Central memory CD4-positive, alpha-beta T cell (primary cell): ENCODE data around the gene CHD9NB.
"Not testable (repeated sequence)": the region's sequence is repeated elsewhere in the genome, so short reads cannot be mapped to it uniquely, and the experiment has no call there.

Experiments
- DNase-seq: peaks from one replicate; pipeline ENCODE4 v3.0.0; 2022

Gene CHD9NB

GRCh38 chr16:53055541-53056391 is 3.1 kb upstream of the CHD9NB start:
- no peak for DNase-seq

GRCh38 chr16:53054670-53055485 is 2.2 kb upstream of the CHD9NB start, which contains the start of gene CHD9:
Gene CHD9, plus strand, starts transcription at chr16:53054991. Its CDS starts 101,099 bp downstream, at chr16:53156090.
- peak; percentile 72 for DNase-seq

GRCh38 chr16:53053967-53054669 is 1.4 kb upstream of the CHD9NB start:
- DNase-seq: no peak

- not testable (repeated sequence) for DNase-seq
Measured at GRCh38 chr16:53051255-53051654, 1.4 kb downstream of the CHD9NB start.

GRCh38 chr16:53048139-53048915 is 4.4 kb downstream of the CHD9NB start:
- DNase-seq: no peak

- DNase-seq: not testable (repeated sequence)
Measured at GRCh38 chr16:53047515-53047914, 5.2 kb downstream of the CHD9NB start.

GRCh38 chr16:53045341-53046220 is 7.1 kb downstream of the CHD9NB start:
- no peak for DNase-seq

- no peak for DNase-seq
Measured at GRCh38 chr16:53043986-53044601, 8.6 kb downstream of the CHD9NB start.

- DNase-seq: no peak
Measured at GRCh38 chr16:53043428-53043831, 9.3 kb downstream of the CHD9NB start.

GRCh38 chr16:53042235-53042701 is 10.4 kb downstream of the CHD9NB start:
- no peak for DNase-seq

- DNase-seq: no peak
Measured at GRCh38 chr16:53041320-53042051, 11.2 kb downstream of the CHD9NB start.

GRCh38 chr16:53040788-53041187 is 11.9 kb downstream of the CHD9NB start:
- DNase-seq: no peak

GRCh38 chr16:53036711-53037110 is 16.0 kb downstream of the CHD9NB start:
- not testable (repeated sequence) for DNase-seq

GRCh38 chr16:53036066-53036465 is 16.6 kb downstream of the CHD9NB start:
- DNase-seq: no peak

GRCh38 chr16:53035176-53035942 is 17.3 kb downstream of the CHD9NB start:
- no peak for DNase-seq

- DNase-seq: no peak
Measured at GRCh38 chr16:53034306-53034705, 18.4 kb downstream of the CHD9NB start.

GRCh38 chr16:53031323-53031942 is 21.3 kb downstream of the CHD9NB start:
- no peak for DNase-seq

- no peak for DNase-seq
Measured at GRCh38 chr16:53029971-53030370, 22.7 kb downstream of the CHD9NB start.

GRCh38 chr16:53024045-53024444 is 28.7 kb downstream of the CHD9NB start:
- no peak for DNase-seq
